Fibroblast of lung (primary cell): ENCODE data around the gene HOPX. TPM values are rescaled to one million over a fixed set of nuclear protein-coding genes. Genes with fewer than 3 reads are reported as not detected.

Source experiments
- DNase-seq, 2 donors: peaks; one replicate each; pipeline versions ENCODE4 v3.0.0 to v3.0.0-alpha.2; 2010; ENCODE audit warnings: low read depth in 2 of 2
- H2AFZ ChIP-seq: 2 replicates; pipeline ENCODE4 v1.5.1; 2012; ENCODE audit warnings: low read length, control low read depth, inconsistent platforms
- H3K27ac ChIP-seq: 2 replicates; pipeline ENCODE4 v1.5.1; 2011; ENCODE audit warnings: low read length, control low read depth; ENCODE audit not compliant: insufficient read depth
- H3K27me3 ChIP-seq: 2 replicates; pipeline ENCODE4 v1.5.1; 2011; ENCODE audit warnings: mild to moderate bottlenecking, low read length; ENCODE audit not compliant: control insufficient read depth, insufficient read depth
- H3K36me3 ChIP-seq: 2 replicates; pipeline ENCODE4 v1.5.1; 2011; ENCODE audit warnings: low read length; ENCODE audit not compliant: control insufficient read depth, insufficient read depth
- H3K4me1 ChIP-seq: 2 replicates; pipeline ENCODE4 v1.5.1; 2011; ENCODE audit warnings: low read length; ENCODE audit not compliant: control insufficient read depth, insufficient read depth; ENCODE audit errors: extremely low read depth
- H3K4me2 ChIP-seq: 2 replicates; pipeline ENCODE4 v1.5.1; 2011; ENCODE audit warnings: low read length, control low read depth; ENCODE audit not compliant: insufficient read depth; ENCODE audit errors: extremely low read depth
- H3K4me3 ChIP-seq, 4 experiments: fragments of 200-600 bp in 1 of 4; sonication (generic) in 1 of 4; replicated peaks in 1 of 4; 2 replicates each; pipeline ENCODE4 v1.5.1; 2011 to 2016; ENCODE audit warnings: low read length in 4 of 4, low read depth in 3 of 4, mild to moderate bottlenecking in 3 of 4, control low read depth in 2 of 4, inconsistent platforms in 1 of 4, mixed read lengths in 1 of 4; ENCODE audit not compliant: insufficient read depth in 1 of 4; ENCODE audit errors: control extremely low read depth in 1 of 4
- H3K79me2 ChIP-seq: 2 replicates; pipeline ENCODE4 v1.5.1; 2012; ENCODE audit warnings: mild to moderate bottlenecking, low read length, inconsistent platforms; ENCODE audit not compliant: control insufficient read depth, insufficient read depth
- H3K9ac ChIP-seq: 2 replicates; pipeline ENCODE4 v1.5.1; 2011; ENCODE audit warnings: mild to moderate bottlenecking, low read length, control low read depth; ENCODE audit not compliant: insufficient read depth
- H3K9me3 ChIP-seq: 2 replicates; pipeline ENCODE4 v1.5.1; 2012; ENCODE audit warnings: low read depth, low read length; ENCODE audit not compliant: control insufficient read depth, insufficient read depth
- H4K20me1 ChIP-seq: 2 replicates; pipeline ENCODE4 v1.5.1; 2011; ENCODE audit warnings: low read length; ENCODE audit not compliant: control insufficient read depth, insufficient read depth; ENCODE audit errors: extremely low read depth
- CTCF ChIP-seq, 2 donors: IDR thresholded peaks in 1 of 2; conservative IDR thresholded peaks in 1 of 2; 1 replicate in 1 of 2; 2 replicates in 1 of 2; pipeline ENCODE4 v1.5.1; 2011 to 2012; ENCODE audit warnings: low read length in 2 of 2, control low read depth in 1 of 2, inconsistent platforms in 1 of 2, low read depth in 1 of 2, mild to moderate bottlenecking in 1 of 2
- EZH2 ChIP-seq: IDR thresholded peaks from 2 replicates; pipeline ENCODE4 v1.5.1; 2012; ENCODE audit warnings: low read length, control low read depth, mild to moderate bottlenecking; ENCODE audit errors: missing control alignments
- polyA plus RNA-seq, 2 donors: library from polyadenylated mRNA; depleted of rRNA in 1 of 2; stranded (reverse) in 1 of 2; unstranded in 1 of 2; fragments of >200 nt; gene quantifications; 2 replicates each; pipeline ENCODE4 v1.2.1, GENCODE V29; 2011 to 2012; ENCODE audit warnings: missing spikeins in 1 of 2
- total RNA-seq: library from RNA; depleted of rRNA; stranded (reverse); fragments of >200 nt; gene quantifications from 2 replicates; pipeline ENCODE4 v1.2.1, GENCODE V29; 2014

Gene HOPX
- total and polyA plus RNA-seq, 2 donors (not counting 1 experiment from before 2014, with no cell fraction given): 2.4 to 11.4 TPM

- H3K4me3 ChIP-seq: no peak overlapping the region
- no peak overlapping the region for H3K9ac ChIP-seq
- no peak overlapping the region for H3K4me2 ChIP-seq
- no peaks in the 10 kb centered on the region for H3K9me3 ChIP-seq
- H3K27me3 ChIP-seq: no peaks in the 10 kb centered on the region
- no peak overlapping the region for H2AFZ ChIP-seq
- H3K36me3 ChIP-seq: no peaks in the 10 kb centered on the region
- no peak overlapping the region for H3K27ac ChIP-seq
- DNase-seq: no peak
- H3K4me1 ChIP-seq: no peaks in the 10 kb centered on the region
- H4K20me1 ChIP-seq: no peaks in the 10 kb centered on the region
- H3K79me2 ChIP-seq: no peaks in the 10 kb centered on the region
- TF ChIP-seq CTCF (conservative IDR thresholded peaks at IDR 0.05 in 1 of 2, IDR thresholded peaks at IDR 0.05 in 1 of 2; ENCODE audit: low read depth in 1 of 2, low read length in 2 of 2) (no peak), EZH2 (no peak)
These were observed 24.2 kb upstream of the HOPX start for GRCh38 chr4:56705334-56705733.

DNA sequence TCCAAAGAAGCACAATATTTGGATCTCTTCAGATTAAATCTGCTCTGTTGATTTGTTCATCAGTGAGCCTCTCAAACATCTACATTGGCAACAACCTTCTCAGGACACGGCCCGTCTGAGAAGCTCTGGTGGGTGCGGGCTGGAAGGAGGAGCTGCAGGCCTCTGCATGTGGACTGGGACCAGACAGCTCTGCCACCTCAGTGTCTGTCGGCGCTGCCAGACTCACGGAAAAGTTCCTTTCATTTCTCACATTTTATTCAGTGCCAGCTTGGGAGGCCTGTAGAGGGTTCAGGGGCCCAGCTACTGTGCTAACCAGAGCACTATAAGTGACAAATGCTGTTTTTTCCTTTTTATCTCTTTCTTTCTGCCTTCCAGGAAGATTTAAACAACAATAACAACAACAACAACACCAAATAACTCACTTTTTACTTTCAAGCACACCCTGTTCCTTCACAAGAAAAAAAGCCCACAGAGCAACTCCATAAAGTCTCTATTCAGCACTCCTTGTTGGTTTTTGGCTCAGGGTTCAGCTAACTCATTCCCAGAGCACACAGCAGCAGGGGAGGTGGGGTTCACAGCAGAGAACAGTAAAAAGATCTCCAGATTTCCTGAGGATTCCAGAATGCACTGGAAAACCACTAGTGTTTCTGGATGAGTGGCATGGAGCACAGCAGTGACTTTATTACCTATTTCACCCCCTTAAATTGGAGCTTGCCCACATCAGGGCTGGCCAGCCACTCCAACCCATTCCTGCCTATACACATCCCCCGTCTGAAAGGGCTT, 23.2 kb upstream of the HOPX start:
- Histone ChIP-seq H3K4me3 (no peak overlapping the region), H3K4me1 (no peaks in the 10 kb centered on the region), H3K27ac (no peak overlapping the region), H3K9ac (no peak overlapping the region), H3K27me3 (no peaks in the 10 kb centered on the region), H4K20me1 (no peaks in the 10 kb centered on the region), H3K4me2 (no peak overlapping the region), H3K79me2 (no peaks in the 10 kb centered on the region), H2AFZ (no peak overlapping the region), H3K36me3 (no peaks in the 10 kb centered on the region), H3K9me3 (no peaks in the 10 kb centered on the region)
- no peak for TF ChIP-seq EZH2
- no peak for DNase-seq

- Histone ChIP-seq H3K27me3 (no peaks in the 10 kb centered on the region), H3K27ac (no peak overlapping the region), H3K4me2 (no peak overlapping the region), H2AFZ (no peak overlapping the region), H3K9me3 (no peaks in the 10 kb centered on the region), H3K4me3 (no peak overlapping the region), H3K9ac (no peak overlapping the region), H4K20me1 (no peaks in the 10 kb centered on the region), H3K36me3 (no peaks in the 10 kb centered on the region), H3K79me2 (no peaks in the 10 kb centered on the region), H3K4me1 (no peaks in the 10 kb centered on the region)
- DNase-seq: no peak
- TF ChIP-seq EZH2: no peak
- no peak for TF ChIP-seq CTCF (conservative IDR thresholded peaks at IDR 0.05 in 1 of 2, IDR thresholded peaks at IDR 0.05 in 1 of 2; ENCODE audit: low read depth in 1 of 2, low read length in 2 of 2)
These were observed 22.3 kb upstream of the HOPX start for GRCh38 chr4:56703378-56703777.
